Right lobe of liver (tissue), 4 donors: ENCODE data around the gene RASGRP4.

ENCODE experiments used
- CTCF ChIP-seq, 4 donors: fragments of 200-600 bp in 3 of 4; fragments of 450-650 bp in 1 of 4; IDR thresholded peaks; one replicate each; pipeline versions ENCODE4 v1.5.1 to v1.8.0; 2016 to 2022; ENCODE audit warnings: antibody characterized with exemption in 4 of 4, mild to moderate bottlenecking in 2 of 4
- POLR2A ChIP-seq: fragments of 450-650 bp; IDR thresholded peaks from one replicate; pipeline ENCODE4 v1.6.1; 2017; ENCODE audit warnings: antibody characterized with exemption, mild to moderate bottlenecking
- donor health status: DM: no; HTN: no; CAD: no.
- donor health status: DM: no; HTN: no; CAD: no.
- donor health status: DM: no; HTN: yes; CAD: no.

DNA sequence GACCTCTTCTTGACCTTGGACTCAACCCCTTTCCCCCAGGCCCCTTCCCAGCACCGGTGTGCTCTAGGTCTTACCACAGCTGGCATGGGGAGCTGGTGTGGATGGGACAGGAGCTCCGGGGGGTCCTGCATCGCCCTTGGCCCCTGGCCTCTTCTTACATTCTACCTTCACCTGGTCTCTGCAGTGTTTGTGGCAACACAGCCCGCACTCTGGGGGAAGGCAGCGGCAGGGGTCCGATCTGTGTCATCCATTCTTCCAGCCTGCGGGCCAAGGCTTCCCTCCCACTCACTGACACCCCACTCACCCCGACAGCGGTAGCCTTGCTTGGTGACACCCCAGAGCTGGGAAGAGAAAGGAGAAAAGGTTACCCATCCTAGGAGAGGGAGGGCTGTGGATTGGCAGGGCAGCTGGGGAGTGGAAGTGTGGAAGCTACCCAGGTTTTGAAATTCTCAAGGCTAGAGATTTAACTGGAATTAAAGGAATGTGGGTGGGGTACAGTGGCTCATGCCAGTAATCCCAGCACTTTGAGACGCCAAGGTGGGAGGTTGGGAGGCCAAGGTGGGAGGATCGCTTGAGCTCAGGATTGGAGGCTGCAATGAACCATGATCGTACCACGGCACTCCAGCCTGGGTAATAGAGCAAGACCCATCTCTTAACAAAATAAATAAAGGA, 14.8 kb downstream of the RASGRP4 start:
- TF ChIP-seq CTCF (IDR thresholded peaks at IDR 0.05): no peak
- no peak for TF ChIP-seq POLR2A
